Activated CD4-positive, alpha-beta T cell treated with anti-CD3 and anti-CD28 coated beads, Interleukin-2, amount 50 U/mL, for 4 hours (primary cell): ENCODE results near the gene SLC2A10.

ENCODE experiments used
- DNase-seq, 2 experiments: peaks; one replicate each; pipeline ENCODE4 v3.0.0-alpha.2; 2020

The SLC2A10 gene

GRCh38 chr20:46739431-46740213 is 30.2 kb downstream of the SLC2A10 start:
- DNase-seq = no peak

- DNase-seq = no peak
Measured at GRCh38 chr20:46740214-46740609, 30.8 kb downstream of the SLC2A10 start.

GRCh38 chr20:46741924-46742668 is 32.6 kb downstream of the SLC2A10 start:
- no peak for DNase-seq

- no peak for DNase-seq
Measured at GRCh38 chr20:46742669-46743045, 33.2 kb downstream of the SLC2A10 start.

- DNase-seq = no peak
Measured at GRCh38 chr20:46743088-46743487, 33.6 kb downstream of the SLC2A10 start.

- no peak for DNase-seq
Measured at GRCh38 chr20:46746956-46747526, 37.6 kb downstream of the SLC2A10 start.

GRCh38 chr20:46749147-46749546 is 39.7 kb downstream of the SLC2A10 start:
- no peak for DNase-seq

GRCh38 chr20:46751856-46752255 is 42.4 kb downstream of the SLC2A10 start:
- no peak for DNase-seq

GRCh38 chr20:46752728-46753127 is 43.3 kb downstream of the SLC2A10 start:
- peak; percentile 27 to 33 for DNase-seq

GRCh38 chr20:46755483-46756413 is 46.3 kb downstream of the SLC2A10 start:
- DNase-seq = no peak

- DNase-seq = no peak
Measured at GRCh38 chr20:46756419-46756818, 47.0 kb downstream of the SLC2A10 start.

GRCh38 chr20:46757135-46757534 is 47.7 kb downstream of the SLC2A10 start:
- DNase-seq = no peak

- peak; percentile 28 to 29 for DNase-seq
Measured at GRCh38 chr20:46757754-46758678, 48.6 kb downstream of the SLC2A10 start.

- DNase-seq = no peak
Measured at GRCh38 chr20:46758929-46759669, 49.6 kb downstream of the SLC2A10 start.

GRCh38 chr20:46761566-46761965 is 52.1 kb downstream of the SLC2A10 start:
- no peak for DNase-seq

- DNase-seq = no peak
Measured at GRCh38 chr20:46764068-46764467, 54.6 kb downstream of the SLC2A10 start.

GRCh38 chr20:46765506-46766120 is 56.2 kb downstream of the SLC2A10 start:
- DNase-seq = no peak

- DNase-seq = peak in 1 of 2 experiments; percentile 3
Measured at GRCh38 chr20:46767127-46767761, 57.8 kb downstream of the SLC2A10 start.

- no peak for DNase-seq
Measured at GRCh38 chr20:46770330-46771194, 61.1 kb downstream of the SLC2A10 start.
